Pancreas (tissue), 10 donors: ENCODE data around the gene CMTM5. TPM values are rescaled to one million over a fixed set of nuclear protein-coding genes. Genes with fewer than 3 reads are reported as not detected.
"Not testable (repeated sequence)": the region's sequence is repeated elsewhere in the genome, so short reads cannot be mapped to it uniquely, and the experiment has no call there.

Experiments
- ATAC-seq, 4 donors: fragments of 200-7000 bp; cut with Tn5 transposase; one replicate each; pipeline versions ENCODE4 v1.8.0 to v1.9.1; 2020; ENCODE audit warnings: mild to moderate bottlenecking in 4 of 4, moderate library complexity in 4 of 4
- DNase-seq, 6 donors: peaks; one replicate each; pipeline ENCODE4 v3.0.0-alpha.2; 2020
- FAIRE-seq: peaks from 2 replicates; lab custom pipeline; 2012; peaks lifted over from hg19 to GRCh38; lab: Jason Lieb, UNC
- H3K27ac ChIP-seq, 4 donors: fragments of 200-600 bp; sonication (generic); 1 replicate in 3 of 4; 2 replicates in 1 of 4; pipeline versions ENCODE4 v1.5.0 to v1.8.0; 2020
- H3K27me3 ChIP-seq, 4 donors: fragments of 200-600 bp; one replicate each; pipeline ENCODE4 v1.8.0; 2021
- H3K36me3 ChIP-seq, 3 donors: fragments of 200-600 bp; sonication (generic) in 1 of 3; one replicate each; pipeline versions ENCODE4 v1.5.0 to v1.8.0; 2020 to 2021
- H3K4me1 ChIP-seq, 3 donors: fragments of 200-600 bp; one replicate each; pipeline ENCODE4 v1.8.0; 2021
- H3K4me3 ChIP-seq, 4 donors: fragments of 200-600 bp; sonication (generic) in 2 of 4; one replicate each; pipeline versions ENCODE4 v1.5.0 to v1.8.0; 2020 to 2021
- H3K9me3 ChIP-seq, 4 donors: fragments of 200-600 bp; one replicate each; pipeline ENCODE4 v1.8.0; 2021
- WGBS, 2 donors: extraction: QIAGEN DNeasy Blood & Tissue Kit; methylation state at CpG; one replicate each; pipeline ENCODE4 v1.1.7; 2013; 5-methylcytosine and 5-hydroxymethylcytosine counted together
- intact Hi-C, 3 donors: fragments of 100-400 bp; cut with DNase I; formaldehyde crosslinking; loops; one replicate each; pipeline versions ENCODE4 v1.11.1 to v1.14.2; 2022
- polyA plus RNA-seq, 2 donors: library from polyadenylated mRNA; stranded (reverse); fragments of 200-250 nt; gene quantifications; one replicate each; pipeline ENCODE4 v1.2.3, GENCODE V29; 2013
- total RNA-seq, 6 donors: library from RNA; stranded (reverse); fragmentation: NEBNext Ultra II Directional in 4 of 6; extraction: Animal tissue kit (Norgen Biotek cat#: 25700) in 4 of 6; gene quantifications; one replicate each; pipeline versions ENCODE4 v1.2.1 to v1.2.4, GENCODE V29; 2021 to 2023
- TF ChIP-seq, protein P1 (sequence below), 4 donors: fragments of 200-600 bp; sonication (generic) in 3 of 4; IDR thresholded peaks; one replicate each; pipeline versions ENCODE4 v1.5.0 to v1.8.0; 2021; ENCODE audit warnings: antibody characterized with exemption in 4 of 4
- donor health status: healthy with polysubstance abuse.
- donor health status: DM: no; HTN: no; CAD: no; lungs with moderate emphysema.
- donor health status: DM: no; HTN: no; CAD: no.
- donor health status: control.
- donor health status: control.
- donor health status: Bipolar disorder and iron deficiency.
- donor health status: DM: yes; HTN: yes; CAD: no.
- donor health status: DM: no; HTN: no; CAD: no.
- donor health status: DM: no; HTN: no; CAD: no.
- donor health status: DM: yes; HTN: yes; CAD: no.

The CMTM5 gene
- total and polyA plus RNA-seq, 8 donors: 0.16 to 0.53 (median 0.25) TPM; not detected in 5

DNA sequence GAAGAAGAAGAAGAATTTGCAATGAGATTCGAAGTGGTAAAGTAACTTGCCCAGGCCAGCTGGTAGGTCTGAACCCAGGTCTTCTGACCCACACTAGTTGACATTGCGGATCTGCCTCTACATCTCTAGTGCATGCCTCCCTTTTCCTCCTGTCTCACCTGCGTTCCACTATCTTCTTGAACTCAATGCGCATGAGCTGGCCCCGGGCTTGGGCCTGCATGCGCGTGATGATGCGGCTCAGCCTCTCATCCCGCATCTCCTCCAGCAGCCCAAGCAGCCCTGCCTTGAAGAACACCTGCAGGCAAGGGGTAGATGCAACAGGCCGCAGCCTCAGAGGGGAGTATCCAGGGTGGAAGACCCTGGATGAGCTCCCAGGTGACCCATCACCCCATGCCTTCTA lies 19.3 kb downstream of the CMTM5 start:
- FAIRE-seq (no peak), DNase-seq (no peak), ATAC-seq (no peak)
- Histone ChIP-seq H3K9me3 (no peaks in the 10 kb centered on the region), H3K27me3 (no peaks in the 10 kb centered on the region), H3K4me1 (no peaks in the 10 kb centered on the region), H3K36me3 (no peaks in the 10 kb centered on the region), H3K4me3 (no peak overlapping the region), H3K27ac (no peak overlapping the region)
- intact Hi-C loops: no loop called here
- WGBS, 2 donors: 82 to 85% methylated on average over 10 of the region's 10 CpGs
- TF ChIP-seq, protein P1, sequence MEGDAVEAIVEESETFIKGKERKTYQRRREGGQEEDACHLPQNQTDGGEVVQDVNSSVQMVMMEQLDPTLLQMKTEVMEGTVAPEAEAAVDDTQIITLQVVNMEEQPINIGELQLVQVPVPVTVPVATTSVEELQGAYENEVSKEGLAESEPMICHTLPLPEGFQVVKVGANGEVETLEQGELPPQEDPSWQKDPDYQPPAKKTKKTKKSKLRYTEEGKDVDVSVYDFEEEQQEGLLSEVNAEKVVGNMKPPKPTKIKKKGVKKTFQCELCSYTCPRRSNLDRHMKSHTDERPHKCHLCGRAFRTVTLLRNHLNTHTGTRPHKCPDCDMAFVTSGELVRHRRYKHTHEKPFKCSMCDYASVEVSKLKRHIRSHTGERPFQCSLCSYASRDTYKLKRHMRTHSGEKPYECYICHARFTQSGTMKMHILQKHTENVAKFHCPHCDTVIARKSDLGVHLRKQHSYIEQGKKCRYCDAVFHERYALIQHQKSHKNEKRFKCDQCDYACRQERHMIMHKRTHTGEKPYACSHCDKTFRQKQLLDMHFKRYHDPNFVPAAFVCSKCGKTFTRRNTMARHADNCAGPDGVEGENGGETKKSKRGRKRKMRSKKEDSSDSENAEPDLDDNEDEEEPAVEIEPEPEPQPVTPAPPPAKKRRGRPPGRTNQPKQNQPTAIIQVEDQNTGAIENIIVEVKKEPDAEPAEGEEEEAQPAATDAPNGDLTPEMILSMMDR (IDR thresholded peaks at IDR 0.05): no peak

DNA sequence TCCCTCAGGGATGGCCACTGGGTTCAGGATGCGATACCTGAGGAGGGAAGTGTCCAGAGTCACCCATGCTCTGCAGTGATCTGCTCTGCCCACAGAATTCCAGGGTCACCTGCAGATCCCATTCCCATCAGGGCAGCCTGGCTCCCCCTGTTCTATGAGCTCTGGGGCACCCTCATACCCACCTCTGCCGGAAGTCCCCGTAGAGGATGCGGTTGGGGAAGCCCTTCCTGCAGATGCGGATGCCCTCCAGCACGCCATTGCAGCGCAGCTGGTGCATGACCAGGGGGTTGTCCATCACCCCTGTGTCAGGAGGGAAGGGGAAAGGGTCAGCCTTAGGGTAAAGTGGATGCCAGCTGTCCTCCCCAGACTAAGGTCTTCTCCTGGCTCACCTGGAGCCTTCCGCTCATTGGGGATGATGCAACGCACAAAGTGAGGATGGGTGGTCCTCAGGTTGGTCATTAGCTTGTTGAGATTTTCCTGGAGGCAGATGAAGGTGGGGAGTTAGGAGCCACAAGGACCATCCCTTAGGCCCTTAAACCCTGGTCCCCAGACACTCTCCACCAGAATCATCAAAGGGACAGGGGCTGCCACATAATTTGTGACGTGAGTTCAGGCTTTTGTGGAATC lies 20.0 kb downstream of the CMTM5 start:
- Histone ChIP-seq H3K36me3 (no peaks in the 10 kb centered on the region), H3K4me1 (no peaks in the 10 kb centered on the region), H3K9me3 (no peaks in the 10 kb centered on the region), H3K4me3 (no peak overlapping the region), H3K27me3 (no peaks in the 10 kb centered on the region), H3K27ac (no peak overlapping the region)
- TF ChIP-seq, protein P1 (IDR thresholded peaks at IDR 0.05): no peak
- FAIRE-seq (no peak), DNase-seq (no peak), ATAC-seq (no peak)
- 89% methylated on average over 10 of the region's 10 CpGs for WGBS, 2 donors
- intact Hi-C loops: no loop called here

GRCh38 chr14:23398348-23398747 lies 21.5 kb downstream of the CMTM5 start:
- TF ChIP-seq, protein P1 (IDR thresholded peaks at IDR 0.05): no peak
- intact Hi-C loops: no loop called here
- FAIRE-seq: no peak
- DNase-seq: no peak
- Histone ChIP-seq H3K4me1 (no peaks in the 10 kb centered on the region), H3K9me3 (no peaks in the 10 kb centered on the region), H3K36me3 (no peaks in the 10 kb centered on the region), H3K27me3 (no peaks in the 10 kb centered on the region), H3K4me3 (no peak overlapping the region), H3K27ac (no peak overlapping the region)
- 67 to 69% methylated on average over 4 of the region's 4 CpGs for WGBS, 2 donors
- no peak for ATAC-seq

DNA sequence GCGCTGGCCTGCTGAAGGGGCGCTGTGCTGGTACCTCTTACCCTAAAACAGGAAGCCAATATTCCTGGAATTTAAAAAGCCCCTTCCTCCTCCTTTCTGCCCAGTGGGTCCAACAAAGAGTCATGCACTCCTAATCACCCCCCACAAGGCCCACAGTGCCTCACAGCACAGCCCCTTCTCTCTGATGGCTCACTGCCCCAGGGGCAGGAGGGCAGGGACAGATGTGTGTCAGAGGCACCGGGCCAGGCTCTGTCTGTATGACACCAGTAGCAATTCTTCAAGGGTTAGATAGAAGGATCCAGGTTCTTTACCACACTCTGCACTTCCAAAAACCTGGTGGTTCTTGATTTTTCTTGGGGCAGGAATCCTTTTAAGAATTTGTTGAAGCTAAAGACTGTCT lies 22.3 kb downstream of the CMTM5 start:
- Histone ChIP-seq H3K4me3 (no peak overlapping the region), H3K27ac (no peak overlapping the region), H3K9me3 (no peaks in the 10 kb centered on the region), H3K27me3 (no peaks in the 10 kb centered on the region), H3K4me1 (no peaks in the 10 kb centered on the region), H3K36me3 (no peaks in the 10 kb centered on the region)
- FAIRE-seq (no peak), DNase-seq (no peak), ATAC-seq (no peak)
- TF ChIP-seq, protein P1 (IDR thresholded peaks at IDR 0.05): no peak
- 91 to 94% methylated on average over 3 of the region's 3 CpGs for WGBS, 2 donors
- intact Hi-C loops: no loop called here

DNA sequence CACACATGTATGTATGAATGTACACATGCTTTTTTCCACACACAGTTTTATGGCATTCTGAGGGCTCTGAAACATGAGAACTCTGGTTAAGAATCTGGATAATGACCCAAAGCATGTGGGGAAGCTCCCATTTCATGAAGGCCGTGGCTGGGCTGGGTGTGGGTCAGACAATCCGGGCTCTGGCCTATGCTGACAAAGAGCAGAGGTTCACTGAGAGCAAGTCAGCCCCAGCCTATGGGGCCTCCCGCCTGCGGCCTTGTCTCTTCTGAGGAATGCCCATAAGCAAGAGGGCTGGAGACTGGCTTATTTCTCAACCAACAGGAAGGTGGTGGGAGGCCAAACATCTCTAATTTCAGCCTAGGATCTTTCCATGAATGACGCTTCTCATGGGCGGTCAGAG lies 22.7 kb downstream of the CMTM5 start:
- intact Hi-C loops: no loop called here
- no peaks in the 10 kb centered on the region for H3K36me3 ChIP-seq
- H3K4me1 ChIP-seq: no peaks in the 10 kb centered on the region
- H3K9me3 ChIP-seq: no peaks in the 10 kb centered on the region
- ATAC-seq: no peak
- H3K27me3 ChIP-seq: no peaks in the 10 kb centered on the region
- no peak for DNase-seq
- H3K4me3 ChIP-seq: no peak overlapping the region
- FAIRE-seq: no peak
- TF ChIP-seq, protein P1 (IDR thresholded peaks at IDR 0.05): no peak
- 81 to 83% methylated on average over 6 of the region's 6 CpGs for WGBS, 2 donors
- H3K27ac ChIP-seq: no peak overlapping the region

GRCh38 chr14:23400496-23401149 lies 23.8 kb downstream of the CMTM5 start:
- WGBS, 2 donors: 77 to 88% methylated on average over 16 of the region's 16 CpGs
- not testable (repeated sequence) for ATAC-seq

More at GRCh38 chr14:23400496-23401149, 23.8 kb downstream of the CMTM5 start:
- H3K4me1 ChIP-seq, H3K27ac ChIP-seq, H3K36me3 ChIP-seq, H3K9me3 ChIP-seq, H3K4me3 ChIP-seq, intact Hi-C loops, FAIRE-seq, DNase-seq, H3K27me3 ChIP-seq: not testable (repeated sequence)
